Kidney epithelial cell (primary cell): ENCODE data around the gene TCTN1. TPM values are rescaled to one million over a fixed set of nuclear protein-coding genes. Genes with fewer than 3 reads are reported as not detected.

Experiments
- DNase-seq: peaks from one replicate; pipeline ENCODE4 v3.0.0-alpha.2; 2010; ENCODE audit warnings: low read depth
- H3K27me3 ChIP-seq: 2 replicates; pipeline ENCODE4 v1.6.0; 2011; ENCODE audit warnings: low read length; ENCODE audit not compliant: control insufficient read depth, insufficient read depth
- H3K36me3 ChIP-seq: 2 replicates; pipeline ENCODE4 v1.5.1; 2011; ENCODE audit warnings: low read length; ENCODE audit not compliant: control insufficient read depth, insufficient read depth
- H3K4me3 ChIP-seq: 2 replicates; pipeline ENCODE4 v1.5.1; 2011; ENCODE audit warnings: low read depth, mild to moderate bottlenecking, control low read depth, low read length
- CTCF ChIP-seq: IDR thresholded peaks from 2 replicates; pipeline ENCODE4 v1.5.1; 2011; ENCODE audit warnings: mild to moderate bottlenecking, moderate library complexity, low read length, control low read depth, inconsistent platforms; ENCODE audit not compliant: insufficient read depth, poor library complexity, severe bottlenecking
- total RNA-seq: library from RNA; depleted of rRNA; stranded (reverse); fragments of >200 nt; gene quantifications from 2 replicates; pipeline ENCODE4 v1.2.3, GENCODE V29; 2015

Gene TCTN1
- total RNA-seq, 1 donor from 2014 or later, result 16.5 TPM

GRCh38 chr12:110637869-110638441 lies 24.0 kb downstream of the TCTN1 start:
- Histone ChIP-seq H3K27me3 (no peaks in the 10 kb centered on the region), H3K4me3 (no peak overlapping the region), H3K36me3 (no peaks in the 10 kb centered on the region)
- DNase-seq, result no peak
- TF ChIP-seq CTCF, result no peak

GRCh38 chr12:110638796-110639195 lies 24.9 kb downstream of the TCTN1 start:
- no peak for DNase-seq
- Histone ChIP-seq H3K27me3 (no peaks in the 10 kb centered on the region), H3K36me3 (no peaks in the 10 kb centered on the region), H3K4me3 (no peak overlapping the region)
- TF ChIP-seq CTCF, result no peak

GRCh38 chr12:110639336-110640141 lies 25.6 kb downstream of the TCTN1 start:
- Histone ChIP-seq H3K27me3 (no peaks in the 10 kb centered on the region), H3K4me3 (no peak overlapping the region), H3K36me3 (no peaks in the 10 kb centered on the region)
- no peak for TF ChIP-seq CTCF
- DNase-seq, result no peak

GRCh38 chr12:110640275-110641025 lies 26.5 kb downstream of the TCTN1 start:
- Histone ChIP-seq H3K4me3 (no peak overlapping the region), H3K36me3 (no peaks in the 10 kb centered on the region), H3K27me3 (no peaks in the 10 kb centered on the region)
- TF ChIP-seq CTCF, result no peak
- no peak for DNase-seq

GRCh38 chr12:110641521-110641920 lies 27.6 kb downstream of the TCTN1 start:
- no peaks in the 10 kb centered on the region for H3K27me3 ChIP-seq
- no peak overlapping the region for H3K4me3 ChIP-seq
- no peak for TF ChIP-seq CTCF
- H3K36me3 ChIP-seq, result no peaks in the 10 kb centered on the region
- DNase-seq, result no peak
